Nephron progenitor cell (in vitro differentiated cells): ENCODE data around the gene ATP2B3.

ENCODE experiments used
- DNase-seq: peaks from one replicate; pipeline ENCODE4 v3.0.0; 2021
- H3K27ac Mint-ChIP-seq: 2 replicates; pipeline ENCODE4 v1.8.0; 2021; ENCODE audit warnings: mild to moderate bottlenecking, moderate library complexity, mixed read lengths
- H3K27me3 Mint-ChIP-seq: 2 replicates; pipeline ENCODE4 v1.8.0; 2021; ENCODE audit warnings: mild to moderate bottlenecking, low read depth, mixed read lengths; ENCODE audit not compliant: poor library complexity
- H3K36me3 Mint-ChIP-seq: 2 replicates; pipeline ENCODE4 v1.8.0; 2021; ENCODE audit warnings: low read depth, mixed read lengths
- H3K4me1 Mint-ChIP-seq: 2 replicates; pipeline ENCODE4 v1.8.0; 2021; ENCODE audit warnings: mixed read lengths
- H3K4me3 Mint-ChIP-seq: 2 replicates; pipeline ENCODE4 v1.8.0; 2021; ENCODE audit warnings: mild to moderate bottlenecking, moderate library complexity, mixed read lengths
- H3K9me3 Mint-ChIP-seq: 2 replicates; pipeline ENCODE4 v1.8.0; 2021; ENCODE audit warnings: mild to moderate bottlenecking, moderate library complexity, mixed read lengths
- CTCF ChIP-seq: fragments of 200-600 bp; sonication (generic); IDR thresholded peaks from 2 replicates; pipeline ENCODE4 v1.5.0; 2021; ENCODE audit warnings: antibody characterized with exemption

ATP2B3 gene

GRCh38 chrX:153513265-153513664 lies 4.2 kb upstream of the ATP2B3 start:
- peaks cover 46% of the 10 kb centered on the region for H3K9me3 Mint-ChIP-seq
- no peak overlapping the region for H3K4me3 Mint-ChIP-seq
- no peak overlapping the region for H3K27ac Mint-ChIP-seq
- no peaks in the 10 kb centered on the region for H3K36me3 Mint-ChIP-seq
- peaks cover 32% of the 10 kb centered on the region for H3K27me3 Mint-ChIP-seq
- no peak for DNase-seq
- peaks cover under 1% of the 10 kb centered on the region for H3K4me1 Mint-ChIP-seq
- no peak for TF ChIP-seq CTCF

- no peak overlapping the region for H3K4me3 Mint-ChIP-seq
- H3K27ac Mint-ChIP-seq = no peak overlapping the region
- DNase-seq = no peak
- H3K27me3 Mint-ChIP-seq = peaks cover 42% of the 10 kb centered on the region
- peaks cover 49% of the 10 kb centered on the region for H3K9me3 Mint-ChIP-seq
- no peak for TF ChIP-seq CTCF
- no peaks in the 10 kb centered on the region for H3K36me3 Mint-ChIP-seq
- H3K4me1 Mint-ChIP-seq = peaks cover 3% of the 10 kb centered on the region
These were observed 3.2 kb upstream of the ATP2B3 start for GRCh38 chrX:153514259-153514658.

- H3K4me3 Mint-ChIP-seq = no peak overlapping the region
- H3K27ac Mint-ChIP-seq = no peak overlapping the region
- DNase-seq = no peak
- TF ChIP-seq CTCF = no peak
- H3K36me3 Mint-ChIP-seq = no peaks in the 10 kb centered on the region
- peaks cover 3% of the 10 kb centered on the region for H3K4me1 Mint-ChIP-seq
- peaks cover 47% of the 10 kb centered on the region for H3K27me3 Mint-ChIP-seq
- H3K9me3 Mint-ChIP-seq = peaks cover 47% of the 10 kb centered on the region
These were observed 2.0 kb upstream of the ATP2B3 start for GRCh38 chrX:153515435-153515834.

- peaks cover 44% of the 10 kb centered on the region for H3K9me3 Mint-ChIP-seq
- H3K4me3 Mint-ChIP-seq = peak overlapping the region; percentile 53
- no peak for DNase-seq
- TF ChIP-seq CTCF = no peak
- no peak overlapping the region for H3K27ac Mint-ChIP-seq
- no peaks in the 10 kb centered on the region for H3K36me3 Mint-ChIP-seq
- H3K27me3 Mint-ChIP-seq = peaks cover 52% of the 10 kb centered on the region
- H3K4me1 Mint-ChIP-seq = peaks cover 3% of the 10 kb centered on the region
These were observed 1.4 kb upstream of the ATP2B3 start for GRCh38 chrX:153516073-153516472.

- Mint-ChIP-seq H3K4me1 (peaks cover 9% of the 10 kb centered on the region), H3K36me3 (no peaks in the 10 kb centered on the region), H3K27me3 (peaks cover 55% of the 10 kb centered on the region), H3K4me3 (peak overlapping the region; percentile 79), H3K9me3 (peaks cover 49% of the 10 kb centered on the region), H3K27ac (no peak overlapping the region)
- DNase-seq = no peak
- no peak for TF ChIP-seq CTCF
These were observed 748 bp downstream of the ATP2B3 start for GRCh38 chrX:153517946-153518834.
